NAMALWA (cell line): Measurements from ENCODE around the gene DLG2.

Experiments used
- DNase-seq: peaks from one replicate; pipeline ENCODE4 v3.0.0-alpha.2; 2015; ENCODE audit warnings: low spot score

DLG2 gene

GRCh38 chr11:83840326-83840725 is 1786.8 kb downstream of the DLG2 start:
- no peak for DNase-seq

DNA sequence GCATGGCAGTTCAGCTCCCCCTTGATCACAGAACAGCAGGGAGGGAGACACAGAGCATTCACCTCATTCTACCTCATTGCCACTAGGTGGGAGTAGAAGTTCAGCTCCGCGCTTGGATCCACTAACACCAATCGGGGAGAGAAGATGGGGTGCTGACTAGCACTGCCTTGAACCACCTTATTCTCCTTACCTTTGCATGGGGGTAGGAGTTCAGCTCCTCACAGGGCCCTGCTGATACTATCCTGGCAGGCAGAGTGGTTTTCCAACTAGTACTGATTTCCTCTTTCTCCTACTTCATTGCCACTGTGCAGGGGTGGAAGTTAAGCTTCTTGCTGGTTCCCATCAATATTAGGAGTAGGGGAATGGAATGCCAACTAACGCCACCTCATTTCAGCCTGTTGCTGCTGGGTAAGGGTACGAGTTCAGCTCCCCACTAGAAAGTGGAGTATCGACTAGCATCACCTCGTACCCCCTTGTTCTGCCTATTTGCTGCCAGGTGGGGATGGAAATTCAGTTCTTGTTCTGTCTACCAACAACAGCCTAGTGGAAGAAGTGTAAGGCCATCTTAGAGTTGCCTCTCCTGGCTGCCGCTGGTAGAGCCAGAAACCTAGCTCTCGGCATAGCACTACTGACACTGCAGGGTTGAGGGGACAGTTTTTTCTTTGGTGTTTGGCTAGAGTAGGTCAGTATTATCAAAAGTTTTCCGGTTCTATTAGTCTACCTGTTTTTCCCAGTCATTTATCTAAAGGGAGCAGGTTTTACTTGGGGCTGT is 1790.1 kb downstream of the DLG2 start:
- peak; percentile 77 for DNase-seq

- DNase-seq = no peak
These were observed 1791.1 kb downstream of the DLG2 start for GRCh38 chr11:83836065-83836464.

GRCh38 chr11:83835423-83835822 is 1791.7 kb downstream of the DLG2 start:
- DNase-seq = no peak

GRCh38 chr11:83831929-83832328 is 1795.2 kb downstream of the DLG2 start:
- DNase-seq = no peak

- peak; percentile 68 for DNase-seq
These were observed 1799.1 kb downstream of the DLG2 start for GRCh38 chr11:83827940-83828554.

- no peak for DNase-seq
These were observed 1799.6 kb downstream of the DLG2 start for GRCh38 chr11:83827520-83827919.

DNA sequence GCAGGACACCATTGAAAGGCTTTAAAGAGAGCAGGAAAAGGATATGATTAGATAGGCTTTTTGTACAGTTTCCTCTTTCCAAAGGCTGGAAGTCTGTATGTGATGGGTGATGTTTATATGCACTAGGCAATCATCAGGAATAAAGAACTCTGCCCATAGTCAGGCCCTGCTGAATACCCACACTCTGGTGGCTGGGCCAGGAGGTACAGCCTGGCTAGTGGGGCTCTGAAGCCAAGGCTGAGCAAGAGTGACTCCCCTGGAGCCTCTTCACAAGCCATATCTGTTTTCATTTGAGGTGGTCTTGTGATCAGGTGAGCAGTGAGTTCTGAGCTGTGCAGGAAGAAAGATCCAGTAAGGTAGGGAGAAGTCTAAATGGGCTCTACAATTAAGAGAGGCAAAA is 1801.1 kb downstream of the DLG2 start:
- no peak for DNase-seq

DNA sequence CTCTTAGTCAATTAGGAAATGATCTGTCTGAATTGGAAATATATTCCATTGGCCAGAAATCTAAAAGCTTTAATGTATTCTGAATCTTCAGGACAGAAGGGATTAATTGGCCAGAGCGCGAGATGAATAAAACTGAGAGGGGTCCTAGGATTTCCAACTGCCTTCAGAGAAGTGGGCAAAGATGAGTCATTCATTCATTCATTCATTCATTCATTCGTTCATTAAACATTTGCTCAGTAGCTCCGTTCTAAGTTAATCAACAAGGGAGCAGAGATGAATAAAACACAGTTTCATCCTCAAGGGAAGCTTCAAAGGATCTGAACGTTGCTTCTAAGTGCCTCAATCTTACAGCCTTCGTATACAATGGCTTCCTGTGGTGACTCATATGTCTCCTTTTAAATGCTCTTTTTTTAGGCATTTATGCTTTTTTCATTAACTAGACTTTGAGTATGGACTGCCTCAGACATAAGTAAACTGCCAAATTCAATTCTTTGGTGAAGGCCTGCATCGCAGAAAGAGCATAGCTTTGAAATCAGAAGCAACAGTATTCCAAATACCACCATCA is 1803.6 kb downstream of the DLG2 start:
- DNase-seq = no peak

DNA sequence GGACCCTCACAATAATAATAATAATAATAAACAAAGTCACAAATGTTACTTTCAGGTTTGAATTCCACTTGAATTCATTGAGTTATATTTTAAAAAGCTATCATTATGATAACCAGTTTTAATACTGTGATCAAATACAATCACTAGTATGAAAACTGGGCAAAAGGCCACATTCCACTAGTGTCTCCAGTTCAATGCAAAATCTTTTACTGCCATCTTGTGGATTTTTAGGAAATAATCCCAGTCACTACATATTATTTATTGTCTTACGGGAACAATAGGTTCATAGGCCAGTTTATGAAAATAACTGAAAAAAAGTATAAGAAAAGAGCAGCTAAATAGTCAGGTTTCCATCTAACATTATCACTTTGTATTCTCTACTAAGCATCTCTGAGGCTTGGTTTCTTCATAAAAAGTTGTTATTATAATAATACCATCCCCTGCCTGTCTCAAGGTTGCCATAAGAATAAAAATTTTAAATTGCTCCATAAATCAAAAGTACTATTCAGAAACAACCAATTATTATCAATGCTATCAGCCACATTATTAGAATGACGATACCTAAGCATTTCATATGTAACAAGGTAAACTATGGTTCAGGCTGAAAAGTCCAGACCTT is 1807.1 kb downstream of the DLG2 start:
- DNase-seq = peak; percentile 69

DNA sequence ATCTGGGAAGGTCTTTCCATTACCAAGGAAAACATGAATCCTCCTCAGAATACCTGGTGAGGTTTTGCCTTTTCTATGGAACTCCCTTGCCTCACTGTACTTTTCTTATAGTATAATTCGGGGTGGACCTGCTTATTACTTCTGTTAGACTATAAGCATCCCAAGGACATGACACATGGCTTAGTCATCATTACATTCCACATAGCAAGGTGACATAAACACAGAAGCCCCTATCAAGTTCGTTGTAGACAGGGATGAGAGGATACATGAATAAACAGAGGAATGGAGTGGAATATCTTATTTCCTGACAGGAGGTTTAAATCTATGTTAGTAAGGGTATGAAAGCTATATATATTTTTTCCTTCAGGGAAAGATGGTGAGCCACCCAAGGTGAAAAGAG is 1808.8 kb downstream of the DLG2 start:
- DNase-seq = no peak

GRCh38 chr11:83816572-83817187 is 1810.5 kb downstream of the DLG2 start:
- peak; percentile 52 for DNase-seq

- no peak for DNase-seq
These were observed 1811.4 kb downstream of the DLG2 start for GRCh38 chr11:83815736-83816135.

GRCh38 chr11:83813296-83813695 is 1813.8 kb downstream of the DLG2 start:
- no peak for DNase-seq

DNA sequence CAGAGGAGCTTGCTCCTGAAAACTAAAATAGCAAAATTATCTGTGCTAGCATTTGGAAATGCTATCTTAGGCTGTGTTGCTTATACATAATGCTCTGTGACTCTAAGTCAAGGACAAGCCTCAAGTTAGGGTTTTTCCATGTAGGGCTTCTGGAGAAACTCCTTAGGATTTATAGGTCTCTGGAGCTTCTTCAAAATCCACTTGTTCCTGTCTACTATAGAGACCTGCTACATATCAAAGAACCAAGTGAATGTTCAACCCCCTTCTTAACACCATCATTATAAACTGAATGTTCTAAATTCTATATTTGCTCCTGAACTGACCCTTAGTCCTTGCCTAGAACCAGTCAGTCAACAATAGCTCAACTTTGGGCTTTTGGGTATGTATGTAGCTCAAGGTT is 1817.9 kb downstream of the DLG2 start:
- DNase-seq = no peak

DNA sequence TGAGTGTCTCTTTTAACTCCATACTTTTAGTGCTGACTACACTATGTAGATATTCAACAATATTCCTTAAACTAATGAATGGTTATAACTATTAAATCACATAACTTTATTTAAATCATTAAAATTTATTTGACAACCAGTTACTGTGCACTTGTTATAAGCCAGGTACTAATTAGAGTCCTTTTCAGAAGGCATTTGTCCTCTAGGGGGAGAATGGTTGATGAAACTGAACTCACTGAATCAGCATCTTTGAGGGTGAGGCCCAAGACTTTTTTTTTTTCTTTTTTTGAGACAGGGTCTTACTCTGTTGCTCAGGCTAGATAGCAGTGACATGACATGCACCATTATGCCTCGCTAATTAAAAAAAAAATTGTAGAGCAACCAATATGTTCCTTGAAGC is 1825.3 kb downstream of the DLG2 start:
- DNase-seq = peak; percentile 44

- DNase-seq = no peak
These were observed 1833.8 kb downstream of the DLG2 start for GRCh38 chr11:83793310-83793709.

GRCh38 chr11:83791557-83791956 is 1835.6 kb downstream of the DLG2 start:
- no peak for DNase-seq

GRCh38 chr11:83785942-83786341 is 1841.2 kb downstream of the DLG2 start:
- no peak for DNase-seq

DNA sequence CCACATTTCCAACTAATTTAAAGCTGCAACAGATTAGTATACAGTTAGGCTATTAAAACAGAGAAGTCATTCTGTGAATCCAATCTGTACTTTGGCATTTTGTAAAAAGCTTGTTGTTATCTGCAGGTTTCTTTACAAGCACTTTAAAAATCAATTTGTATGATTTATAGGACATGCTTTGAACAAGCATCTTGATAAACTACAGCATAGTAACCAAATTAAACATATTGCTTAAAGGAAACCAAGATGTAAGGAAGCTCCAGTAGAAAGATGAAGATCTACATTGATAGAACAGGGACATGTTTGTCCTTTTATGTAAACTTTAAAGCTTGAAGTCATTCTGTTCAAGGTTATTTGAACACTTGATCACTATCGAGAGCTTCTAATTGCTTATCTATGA is 1842.7 kb downstream of the DLG2 start:
- DNase-seq = no peak

DNA sequence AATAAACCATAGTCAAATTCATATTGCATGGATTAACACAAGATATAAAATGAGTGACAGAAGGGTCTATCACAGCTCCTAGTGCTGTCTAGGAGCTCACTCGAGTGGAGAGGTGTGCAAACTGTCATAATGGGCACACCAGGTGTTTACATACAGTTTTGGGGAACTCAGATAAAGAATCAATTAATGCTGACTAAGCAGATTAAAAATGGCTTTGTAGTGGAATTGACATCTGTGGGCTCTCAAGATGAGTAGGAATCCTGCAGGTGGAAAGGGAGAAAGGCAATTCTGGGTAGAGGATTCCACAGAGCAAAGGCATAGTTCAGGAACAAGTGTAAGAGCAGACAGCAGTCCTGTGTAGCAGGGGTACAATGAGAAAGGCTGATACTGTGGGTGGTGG is 1844.8 kb downstream of the DLG2 start:
- no peak for DNase-seq

- DNase-seq = no peak
These were observed 1847.3 kb downstream of the DLG2 start for GRCh38 chr11:83779876-83780275.

DNA sequence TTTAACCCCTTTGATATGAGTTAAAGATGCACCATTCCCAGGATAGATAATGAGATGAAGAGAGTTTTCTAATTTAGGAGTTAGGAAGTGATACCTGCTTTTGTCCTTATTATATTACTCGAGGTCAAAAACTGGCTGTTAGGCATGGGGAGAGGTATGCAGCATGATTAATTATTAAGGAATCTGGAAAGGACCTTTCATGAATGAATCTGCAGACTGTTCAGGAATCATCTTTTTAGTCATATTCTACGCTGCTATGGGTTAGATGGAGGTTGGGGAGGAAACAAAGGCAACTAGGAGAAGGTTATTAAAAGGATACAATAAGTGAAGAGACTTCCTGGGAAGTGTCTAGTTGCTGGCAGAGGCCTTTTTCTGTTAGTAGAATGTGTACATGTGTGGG is 1848.5 kb downstream of the DLG2 start:
- DNase-seq = no peak
